A549 (cell line): ENCODE results near the gene TFB2M.

Source experiments
- TF ChIP-seq, protein P1 (sequence below): fragments of >200 bp; sonication (Bioruptor Twin); formaldehyde crosslinking; IDR thresholded peaks from 3 replicates; pipeline ENCODE4 v1.5.1; 2016
- TF ChIP-seq, protein P2 (sequence below): fragments of 450-650 bp; IDR thresholded peaks from 2 replicates; pipeline ENCODE4 v1.6.1; 2014; ENCODE audit warnings: antibody characterized with exemption

DNA sequence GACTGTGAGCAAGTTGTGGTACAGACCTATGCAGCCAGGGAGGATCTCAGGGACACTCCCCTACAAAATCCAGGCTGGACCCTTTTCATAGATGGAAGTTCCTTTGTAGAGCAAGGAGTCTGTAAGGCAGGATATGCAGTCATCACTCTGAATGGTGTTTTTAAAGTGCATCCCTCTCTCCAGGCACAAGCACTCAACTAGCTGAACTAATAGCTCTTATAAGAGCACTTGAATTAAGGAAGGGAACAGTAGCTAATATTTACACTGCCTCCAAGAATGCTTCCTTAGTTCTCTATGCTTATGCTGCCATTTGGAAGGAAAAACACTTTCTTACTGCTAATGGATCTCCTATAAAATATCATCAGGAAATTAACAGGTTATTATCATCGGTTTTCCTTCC, 31.9 kb downstream of the TFB2M start:
- TF ChIP-seq, protein P1, sequence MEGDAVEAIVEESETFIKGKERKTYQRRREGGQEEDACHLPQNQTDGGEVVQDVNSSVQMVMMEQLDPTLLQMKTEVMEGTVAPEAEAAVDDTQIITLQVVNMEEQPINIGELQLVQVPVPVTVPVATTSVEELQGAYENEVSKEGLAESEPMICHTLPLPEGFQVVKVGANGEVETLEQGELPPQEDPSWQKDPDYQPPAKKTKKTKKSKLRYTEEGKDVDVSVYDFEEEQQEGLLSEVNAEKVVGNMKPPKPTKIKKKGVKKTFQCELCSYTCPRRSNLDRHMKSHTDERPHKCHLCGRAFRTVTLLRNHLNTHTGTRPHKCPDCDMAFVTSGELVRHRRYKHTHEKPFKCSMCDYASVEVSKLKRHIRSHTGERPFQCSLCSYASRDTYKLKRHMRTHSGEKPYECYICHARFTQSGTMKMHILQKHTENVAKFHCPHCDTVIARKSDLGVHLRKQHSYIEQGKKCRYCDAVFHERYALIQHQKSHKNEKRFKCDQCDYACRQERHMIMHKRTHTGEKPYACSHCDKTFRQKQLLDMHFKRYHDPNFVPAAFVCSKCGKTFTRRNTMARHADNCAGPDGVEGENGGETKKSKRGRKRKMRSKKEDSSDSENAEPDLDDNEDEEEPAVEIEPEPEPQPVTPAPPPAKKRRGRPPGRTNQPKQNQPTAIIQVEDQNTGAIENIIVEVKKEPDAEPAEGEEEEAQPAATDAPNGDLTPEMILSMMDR, result no peak
- TF ChIP-seq, protein P2, sequence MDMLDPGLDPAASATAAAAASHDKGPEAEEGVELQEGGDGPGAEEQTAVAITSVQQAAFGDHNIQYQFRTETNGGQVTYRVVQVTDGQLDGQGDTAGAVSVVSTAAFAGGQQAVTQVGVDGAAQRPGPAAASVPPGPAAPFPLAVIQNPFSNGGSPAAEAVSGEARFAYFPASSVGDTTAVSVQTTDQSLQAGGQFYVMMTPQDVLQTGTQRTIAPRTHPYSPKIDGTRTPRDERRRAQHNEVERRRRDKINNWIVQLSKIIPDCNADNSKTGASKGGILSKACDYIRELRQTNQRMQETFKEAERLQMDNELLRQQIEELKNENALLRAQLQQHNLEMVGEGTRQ, result no peak
